Activated CD8-positive, alpha-beta memory T cell treated with anti-CD3 and anti-CD28 coated beads for 4 hours (primary cell): ENCODE results near the gene DNAJB6.

Source experiments
- DNase-seq, 2 donors: peaks; one replicate each; pipeline ENCODE4 v3.0.0-alpha.2; 2020; ENCODE audit warnings: low read depth in 2 of 2

DNAJB6 gene

DNA sequence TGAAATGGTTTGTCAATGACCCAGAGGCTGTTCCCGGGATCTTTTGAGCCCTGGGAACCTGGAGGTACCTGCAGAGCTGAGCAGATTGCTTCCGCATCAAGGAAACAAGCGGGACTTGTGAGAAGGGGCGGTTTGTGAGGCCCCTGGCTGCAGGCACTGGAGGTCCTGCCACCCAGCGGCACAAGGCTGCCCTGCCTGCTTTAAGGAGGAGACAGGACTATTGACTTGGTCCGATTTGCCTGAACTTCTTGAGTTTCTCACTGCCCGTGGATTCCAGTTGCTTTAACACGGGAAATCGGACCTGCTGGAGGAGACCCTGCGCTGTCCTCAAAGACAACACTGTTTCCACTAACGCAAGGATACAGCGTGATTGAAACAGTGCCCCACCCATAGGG lies 130.1 kb downstream of the DNAJB6 start:
- no peak for DNase-seq
